ENCODE results near the gene DNAJB7. TPM values are rescaled to one million over a fixed set of nuclear protein-coding genes. Genes with fewer than 3 reads are reported as not detected.

Gene DNAJB7
- total RNA-seq, 1 experiment from 2014 or later: not detected

DNA sequence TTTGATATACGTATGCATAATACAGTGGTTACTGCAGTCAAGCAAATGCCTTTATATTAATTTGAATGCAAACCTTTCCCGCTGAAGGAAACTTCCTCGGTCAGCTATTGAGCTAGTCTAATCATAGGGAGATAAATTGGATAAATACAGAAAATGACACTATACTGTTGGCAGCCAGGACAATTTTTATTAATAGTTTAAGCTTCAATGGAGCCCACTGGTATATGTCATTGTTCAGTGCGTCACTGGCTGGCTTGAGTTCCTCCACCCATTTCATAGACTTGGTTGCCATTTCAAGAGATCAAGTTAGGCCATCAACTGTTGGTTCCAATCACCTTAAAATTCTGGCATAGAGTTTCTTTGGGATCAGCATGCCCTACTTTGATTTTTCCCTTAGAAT lies 32.5 kb upstream of the DNAJB7 start:
- Histone ChIP-seq H3K27ac (ENCODE audit: insufficient read length, low read depth, low read length) (no peak overlapping the region), H3T11ph (ENCODE audit: low read length) (no peak overlapping the region), H2BK120ac (ENCODE audit: low read depth, low read length, poor library complexity, severe bottlenecking) (no peak overlapping the region), H3K9me3 (ENCODE audit: control insufficient read depth, low read depth, low read length) (no peaks in the 10 kb centered on the region), H2BK15ac (ENCODE audit: low read depth, low read length) (no peak overlapping the region), H4K20me1 (ENCODE audit: control insufficient read depth, insufficient read depth, insufficient read length) (no peaks in the 10 kb centered on the region), H3K56ac (ENCODE audit: insufficient read length, low read depth, low read length) (no peak overlapping the region), H4K8ac (replicated peaks; ENCODE audit: insufficient read length, low read depth, low read length) (no peak overlapping the region), H3K27me3 (ENCODE audit: insufficient read depth, low read length) (no peaks in the 10 kb centered on the region), H2AFZ (ENCODE audit: low read length) (no peak overlapping the region), H3K4me2 (ENCODE audit: insufficient read depth, insufficient read length, low read length) (no peak overlapping the region), H3K79me2 (ENCODE audit: insufficient read depth, low read length) (no peaks in the 10 kb centered on the region), H2BK5ac (ENCODE audit: insufficient read length, low read length) (no peak overlapping the region), H3K14ac (ENCODE audit: insufficient read depth, low read length) (no peak overlapping the region), H3K4ac (ENCODE audit: low read depth, low read length) (no peak overlapping the region), H3K23me2 (ENCODE audit: insufficient read length, low read depth, low read length, poor library complexity, severe bottlenecking) (no peaks in the 10 kb centered on the region), H4K5ac (ENCODE audit: insufficient read length, low read depth, low read length) (no peak overlapping the region), H2BK20ac (ENCODE audit: low read depth, low read length, poor library complexity, severe bottlenecking) (no peak overlapping the region), H3K18ac (ENCODE audit: insufficient read length, low read depth, low read length) (no peak overlapping the region), H3K4me1 (ENCODE audit: insufficient read depth, low read length) (no peaks in the 10 kb centered on the region), H2BK12ac (ENCODE audit: insufficient read length, low read depth, low read length) (no peak overlapping the region), H4K91ac (ENCODE audit: insufficient read length, low read depth, low read length) (no peak overlapping the region), H3K79me1 (ENCODE audit: insufficient read depth, low read depth, low read length, poor library complexity, severe bottlenecking) (no peaks in the 10 kb centered on the region), H3K23ac (ENCODE audit: insufficient read length, low read depth, low read length) (no peak overlapping the region), H3K9ac (ENCODE audit: extremely low read depth, insufficient read length, low read length) (no peak overlapping the region), H2AK5ac (ENCODE audit: insufficient read length, low read length) (no peak overlapping the region)
- no peaks in the 10 kb centered on the region for H3K9me3 Mint-ChIP-seq
- no peak overlapping the region for H3K4me3 Mint-ChIP-seq
- no peak for DNase-seq
- no peaks in the 10 kb centered on the region for H3K27me3 Mint-ChIP-seq (ENCODE audit: low read depth)
- peaks cover 1 to 9% (median 7%) of the 10 kb centered on the region in 3 experiments; a peak in 5 of 7 replicates for H3K36me3 Mint-ChIP-seq (ENCODE audit: insufficient read depth in 1 of 3, low read depth in 3 of 3)
- no CpG with 5 or more reads among the region's 4 CpGs for WGBS (ENCODE audit: extremely low coverage, insufficient read length, low lambda C conversion rate)
- no peak overlapping the region for H3K27ac Mint-ChIP-seq
- peaks cover 0 to 4% of the 10 kb centered on the region in 2 experiments; a peak in 2 of 4 replicates for H3K4me1 Mint-ChIP-seq
- TF ChIP-seq, protein P1, sequence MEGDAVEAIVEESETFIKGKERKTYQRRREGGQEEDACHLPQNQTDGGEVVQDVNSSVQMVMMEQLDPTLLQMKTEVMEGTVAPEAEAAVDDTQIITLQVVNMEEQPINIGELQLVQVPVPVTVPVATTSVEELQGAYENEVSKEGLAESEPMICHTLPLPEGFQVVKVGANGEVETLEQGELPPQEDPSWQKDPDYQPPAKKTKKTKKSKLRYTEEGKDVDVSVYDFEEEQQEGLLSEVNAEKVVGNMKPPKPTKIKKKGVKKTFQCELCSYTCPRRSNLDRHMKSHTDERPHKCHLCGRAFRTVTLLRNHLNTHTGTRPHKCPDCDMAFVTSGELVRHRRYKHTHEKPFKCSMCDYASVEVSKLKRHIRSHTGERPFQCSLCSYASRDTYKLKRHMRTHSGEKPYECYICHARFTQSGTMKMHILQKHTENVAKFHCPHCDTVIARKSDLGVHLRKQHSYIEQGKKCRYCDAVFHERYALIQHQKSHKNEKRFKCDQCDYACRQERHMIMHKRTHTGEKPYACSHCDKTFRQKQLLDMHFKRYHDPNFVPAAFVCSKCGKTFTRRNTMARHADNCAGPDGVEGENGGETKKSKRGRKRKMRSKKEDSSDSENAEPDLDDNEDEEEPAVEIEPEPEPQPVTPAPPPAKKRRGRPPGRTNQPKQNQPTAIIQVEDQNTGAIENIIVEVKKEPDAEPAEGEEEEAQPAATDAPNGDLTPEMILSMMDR (conservative IDR thresholded peaks at IDR 0.05): no peak
